ENCODE results near the gene KCNS1.

- TF ChIP-seq CTCF (IDR thresholded peaks at IDR 0.05) (no peak), POLR2A (IDR thresholded peaks at IDR 0.05) (no peak)
Observed at GRCh38 chr20:45121388-45121787, 20.5 kb upstream of the KCNS1 start.
